NCI-H69 (cell line): ENCODE results near the gene LIMS2.

Experiments used
- DNase-seq: peaks from one replicate; lab custom pipeline; 2025; lab: John Stamatoyannopoulos, UW

Gene LIMS2

GRCh38 chr2:127701193-127701650 is 25.9 kb upstream of the LIMS2 start, which contains the start of gene SFT2D3:
SFT2D3 (plus strand) TSS chr2:127701497; CDS start chr2:127701529, 32 bp downstream.
- peak; percentile 92 for DNase-seq

GRCh38 chr2:127700527-127701192 is 25.3 kb upstream of the LIMS2 start:
- peak; percentile 15 for DNase-seq

- no peak for DNase-seq
Observed at GRCh38 chr2:127698553-127699355, 23.4 kb upstream of the LIMS2 start.

- no peak for DNase-seq
Observed at GRCh38 chr2:127697482-127698180, 22.3 kb upstream of the LIMS2 start.

GRCh38 chr2:127695491-127696472 is 20.5 kb upstream of the LIMS2 start:
- DNase-seq = peak; percentile 81

GRCh38 chr2:127694986-127695385 is 19.7 kb upstream of the LIMS2 start:
- no peak for DNase-seq

- DNase-seq = no peak
Observed at GRCh38 chr2:127690696-127691095, 15.4 kb upstream of the LIMS2 start.

GRCh38 chr2:127688405-127688804 is 13.1 kb upstream of the LIMS2 start:
- DNase-seq = no peak

- DNase-seq = no peak
Observed at GRCh38 chr2:127685410-127686080, 10.2 kb upstream of the LIMS2 start.

GRCh38 chr2:127683757-127684156 is 8.4 kb upstream of the LIMS2 start:
- DNase-seq = no peak

GRCh38 chr2:127683056-127683455 is 7.7 kb upstream of the LIMS2 start:
- no peak for DNase-seq

GRCh38 chr2:127681976-127682857 is 6.9 kb upstream of the LIMS2 start:
- no peak for DNase-seq

GRCh38 chr2:127681288-127681804 is 6.0 kb upstream of the LIMS2 start:
- no peak for DNase-seq

GRCh38 chr2:127680706-127681287 is 5.5 kb upstream of the LIMS2 start:
- no peak for DNase-seq

- DNase-seq = no peak
Observed at GRCh38 chr2:127679680-127680361, 4.5 kb upstream of the LIMS2 start.

GRCh38 chr2:127678991-127679390 is 3.7 kb upstream of the LIMS2 start:
- DNase-seq = no peak

- DNase-seq = peak; percentile 10
Observed at GRCh38 chr2:127678531-127678930, 3.2 kb upstream of the LIMS2 start.

GRCh38 chr2:127676906-127677305 is 1.6 kb upstream of the LIMS2 start:
- DNase-seq = no peak
